ENCODE measurements around the gene PITPNB. TPM values are rescaled to one million over a fixed set of nuclear protein-coding genes. Genes with fewer than 3 reads are reported as not detected.

PITPNB gene
- total and polyA plus RNA-seq, 2 experiments from 2014 or later = 50.9 to 56.0 TPM

GRCh38 chr22:27881421-27881820 lies 37.6 kb downstream of the PITPNB start:
- H4K20me1 ChIP-seq (replicated peaks; ENCODE audit: insufficient read depth) = peaks cover 16% of the 10 kb centered on the region
- H2AFZ ChIP-seq = no peak overlapping the region

More at GRCh38 chr22:27881421-27881820, 37.6 kb downstream of the PITPNB start:
- Histone ChIP-seq H3K4me2 (no peak overlapping the region), H3K4me3 (no peak overlapping the region), H3F3A (replicated peaks; ENCODE audit: low read depth) (no peaks in the 10 kb centered on the region), H3K27ac (ENCODE audit: low read depth) (peak overlapping the region; percentile 62), H3K36me3 (ENCODE audit: insufficient read depth) (no peaks in the 10 kb centered on the region), H3K9me2 (ENCODE audit: insufficient read depth) (no peaks in the 10 kb centered on the region), H3K4me1 (ENCODE audit: insufficient read depth) (peaks cover 58% of the 10 kb centered on the region), H3K79me2 (replicated peaks; ENCODE audit: insufficient read depth) (peaks cover 31% of the 10 kb centered on the region), H3K27me3 (ENCODE audit: insufficient read depth) (no peaks in the 10 kb centered on the region)
- H3K36me3 Mint-ChIP-seq (ENCODE audit: low read depth) = peaks cover 5% of the 10 kb centered on the region; the same call in 1 of the 3 replicates
- ATAC-seq (no peak), DNase-seq (ENCODE audit: low spot score) (no peak)
- TF ChIP-seq CTCF (conservative IDR thresholded peaks at IDR 0.05; ENCODE audit: low read depth in 2 of 2) (no peak), CREB1 (CRISPR knock-in tag; IDR thresholded peaks at IDR 0.05; ENCODE audit: low read depth) (no peak), REST (IDR thresholded peaks at IDR 0.05; ENCODE audit: unreplicated experiment) (no peak), STAT1 (IDR thresholded peaks at IDR 0.05; ENCODE audit: unreplicated experiment) (no peak), POLR2AphosphoS5 (IDR thresholded peaks at IDR 0.05; ENCODE audit: low read depth) (no peak), ZNF462 (CRISPR knock-in tag; IDR thresholded peaks at IDR 0.05) (no peak), NANOG (IDR thresholded peaks at IDR 0.05; ENCODE audit: borderline replicate concordance) (no peak), ZNF331 (CRISPR knock-in tag; IDR thresholded peaks at IDR 0.05; ENCODE audit: low read depth) (no peak), EZH2phosphoT487 (IDR thresholded peaks at IDR 0.05; ENCODE audit: unreplicated experiment) (no peak)
- no peaks in the 10 kb centered on the region for H3K9me3 Mint-ChIP-seq
- no peak overlapping the region for H3K4me3 Mint-ChIP-seq
- H3K4me1 Mint-ChIP-seq = peaks cover 62% of the 10 kb centered on the region
- H3K27ac Mint-ChIP-seq = no peak overlapping the region
- H3K27me3 Mint-ChIP-seq (ENCODE audit: insufficient read depth, low read depth, poor library complexity) = peaks cover 7% of the 10 kb centered on the region
